HCT116 (cell line): ENCODE measurements around the gene CRIP2. TPM values are rescaled to one million over a fixed set of nuclear protein-coding genes. Genes with fewer than 3 reads are reported as not detected.

Experiments
- ATAC-seq: fragments of 200-7000 bp; cut with Tn5 transposase; 2 replicates; pipeline ENCODE4 v1.9.1; 2020; ENCODE audit warnings: mild to moderate bottlenecking, moderate library complexity
- BruUV-seq: library from RNA; stranded (reverse); fragments of 400-500 nt; replicated peaks from 2 replicates; lab custom pipeline; 2021; lab: Mats Ljungman, UMichigan
- CTCF ChIA-PET: fragments of 300-600 bp; sonication (Branson Sonifier 250); formaldehyde crosslinking; loops from one replicate; lab custom pipeline; 2021; ENCODE audit warnings: antibody characterized with exemption; lab: Charles Lee
- POLR2A ChIA-PET: fragments of 300-600, 350-600 bp; sonication (Branson Sonifier 250); formaldehyde crosslinking; loops from one replicate; lab custom pipeline; 2021; ENCODE audit warnings: antibody characterized with exemption; lab: Charles Lee
- RAD21 ChIA-PET, 2 experiments: fragments of 300-600 bp; sonication (Branson Sonifier 250); formaldehyde crosslinking; loops; one replicate each; lab custom pipeline; 2023; ENCODE audit warnings: low total read pairs in 2 of 2; ENCODE audit not compliant: uncharacterized antibody in 2 of 2, unreplicated experiment in 2 of 2, low non-redundant PET in 1 of 2; lab: Charles Lee
- DNase-seq: peaks from one replicate; pipeline ENCODE4 v3.0.0-alpha.2; 2010; ENCODE audit warnings: low read depth, low spot score
- H2AFZ ChIP-seq: fragments of 200-600 bp; shearing (Covaris generic), sonication (generic); 2 replicates; pipeline ENCODE4 v1.6.1; 2017; ENCODE audit warnings: low read depth, mixed run types, mixed read lengths, antibody characterized with exemption, low read length; ENCODE audit not compliant: poor library complexity, severe bottlenecking
- H3K27ac ChIP-seq: 2 replicates; pipeline ENCODE4 v1.5.1; 2012; ENCODE audit warnings: low read depth, low read length
- H3K27me3 ChIP-seq: fragments of 200-600 bp; sonication (generic); 2 replicates; pipeline ENCODE4 v1.6.1; 2016; ENCODE audit warnings: mixed run types, low read length, mixed read lengths; ENCODE audit not compliant: insufficient read depth
- H3K36me3 ChIP-seq, 2 experiments: fragments of 200-500 bp in 1 of 2; fragments of 200-600 bp in 1 of 2; sonication (Bioruptor generic) in 1 of 2; sonication (generic) in 1 of 2; 2 replicates each; pipeline versions ENCODE4 v1.5.1 to v1.6.1; 2014 to 2016; ENCODE audit warnings: low read length in 2 of 2, inconsistent platforms in 1 of 2, mixed read lengths in 1 of 2, mixed run types in 1 of 2; ENCODE audit not compliant: insufficient read depth in 2 of 2, control insufficient read depth in 1 of 2
- H3K4me1 ChIP-seq, 2 experiments: fragments of 200-600 bp in 1 of 2; sonication (generic) in 1 of 2; 2 replicates each; pipeline versions ENCODE4 v1.5.1 to v1.6.1; 2012 to 2017; ENCODE audit warnings: low read length in 2 of 2, inconsistent platforms in 1 of 2, mild to moderate bottlenecking in 1 of 2, mixed read lengths in 1 of 2, mixed run types in 1 of 2, moderate library complexity in 1 of 2; ENCODE audit not compliant: insufficient read depth in 2 of 2, control insufficient read depth in 1 of 2
- H3K4me2 ChIP-seq: fragments of 200-600 bp; sonication (generic); 2 replicates; pipeline ENCODE4 v1.6.1; 2017; ENCODE audit warnings: mixed run types, low read length, mixed read lengths
- H3K4me3 ChIP-seq, 2 experiments: fragments of 200-600 bp in 1 of 2; sonication (generic) in 1 of 2; replicated peaks in 1 of 2; 2 replicates each; pipeline ENCODE4 v1.5.1; 2011 to 2016; ENCODE audit warnings: low read length in 2 of 2, control low read depth in 1 of 2, low read depth in 1 of 2, mild to moderate bottlenecking in 1 of 2, mixed read lengths in 1 of 2, mixed run types in 1 of 2
- H3K79me2 ChIP-seq: fragments of 200-600 bp; sonication (generic); 2 replicates; pipeline ENCODE4 v1.6.1; 2017; ENCODE audit warnings: mild to moderate bottlenecking, mixed run types, low read length, moderate library complexity, mixed read lengths; ENCODE audit not compliant: insufficient read depth
- H3K9ac ChIP-seq: fragments of 200-600 bp; sonication (generic); 2 replicates; pipeline ENCODE4 v1.6.1; 2016; ENCODE audit warnings: low read length, mixed read lengths
- H3K9me2 ChIP-seq: fragments of 200-600 bp; sonication (generic), shearing (Covaris generic); 2 replicates; pipeline ENCODE4 v1.6.1; 2017; ENCODE audit warnings: mixed run types, mild to moderate bottlenecking, moderate library complexity; ENCODE audit not compliant: insufficient read depth
- H3K9me3 ChIP-seq, 2 experiments: fragments of 200-500 bp in 1 of 2; fragments of 200-600 bp in 1 of 2; sonication (Bioruptor generic) in 1 of 2; sonication (generic) in 1 of 2; 2 replicates each; pipeline ENCODE4 v1.6.1; 2014 to 2017; ENCODE audit warnings: low read length in 2 of 2, mixed read lengths in 2 of 2, inconsistent platforms in 1 of 2, low read depth in 1 of 2, mild to moderate bottlenecking in 1 of 2, mixed run types in 1 of 2, moderate library complexity in 1 of 2; ENCODE audit not compliant: control insufficient read depth in 1 of 2, insufficient read depth in 1 of 2
- H4K20me1 ChIP-seq: fragments of 200-600 bp; sonication (generic), shearing (Covaris generic); 2 replicates; pipeline ENCODE4 v1.6.1; 2017; ENCODE audit warnings: mixed run types, mild to moderate bottlenecking, moderate library complexity; ENCODE audit not compliant: insufficient read depth
- CEBPB ChIP-seq: IDR thresholded peaks from 2 replicates; pipeline ENCODE4 v1.6.1; 2012; ENCODE audit warnings: low read depth
- EGR1 ChIP-seq: IDR thresholded peaks from 2 replicates; pipeline ENCODE4 v1.6.1; 2012; ENCODE audit warnings: low read depth
- ELF1 ChIP-seq: IDR thresholded peaks from 2 replicates; pipeline ENCODE4 v1.6.1; 2012; ENCODE audit warnings: low read depth, borderline replicate concordance
- FOSL1 ChIP-seq: IDR thresholded peaks from 2 replicates; pipeline ENCODE4 v1.6.1; 2012; ENCODE audit warnings: low read depth
- JUND ChIP-seq: IDR thresholded peaks from 2 replicates; pipeline ENCODE4 v1.6.1; 2012
- POLR2A ChIP-seq: IDR thresholded peaks from 2 replicates; pipeline ENCODE4 v1.7.0; 2011; ENCODE audit warnings: borderline replicate concordance; ENCODE audit not compliant: insufficient read depth, insufficient read length; ENCODE audit errors: extremely low read depth
- POLR2AphosphoS5 ChIP-seq: IDR thresholded peaks from 2 replicates; pipeline ENCODE4 v1.6.1; 2011; ENCODE audit warnings: mild to moderate bottlenecking, low read depth, low read length, moderate library complexity
- RAD21 ChIP-seq: IDR thresholded peaks from 2 replicates; pipeline ENCODE4 v1.6.1; 2012; ENCODE audit warnings: low read depth, mild to moderate bottlenecking
- SIN3A ChIP-seq: IDR thresholded peaks from 2 replicates; pipeline ENCODE4 v1.6.1; 2012; ENCODE audit warnings: low read depth
- SP1 ChIP-seq: IDR thresholded peaks from 2 replicates; pipeline ENCODE4 v1.6.1; 2012; ENCODE audit warnings: low read depth
- SRF ChIP-seq: IDR thresholded peaks from 2 replicates; pipeline ENCODE4 v1.6.1; 2012; ENCODE audit warnings: low read depth
- TCF7L2 ChIP-seq: IDR thresholded peaks from 2 replicates; pipeline ENCODE4 v1.7.0; 2011; ENCODE audit warnings: borderline replicate concordance, inconsistent platforms; ENCODE audit not compliant: insufficient read depth, insufficient read length; ENCODE audit errors: extremely low read depth
- YY1 ChIP-seq: IDR thresholded peaks from 2 replicates; pipeline ENCODE4 v1.6.1; 2011; ENCODE audit warnings: low read length, low read depth, moderate library complexity, mild to moderate bottlenecking; ENCODE audit not compliant: insufficient replicate concordance; ENCODE audit errors: extremely low read depth
- ZNF274 ChIP-seq: fragments of 200-500 bp; sonication (Bioruptor generic); IDR thresholded peaks from 2 replicates; pipeline ENCODE4 v1.6.1; 2014; ENCODE audit warnings: mild to moderate bottlenecking, low read depth, low read length, inconsistent platforms
- intact Hi-C: fragments of 100-400 bp; cut with micrococcal nuclease; formaldehyde crosslinking; loops from 2 replicates; pipeline ENCODE4 v1.10.0; 2022
- total RNA-seq: library from RNA; stranded (reverse); gene quantifications from one replicate; pipeline ENCODE4 v1.2.1, GENCODE V29; 2021; ENCODE audit not compliant: unreplicated experiment
- TF ChIP-seq, protein P1 (sequence below): IDR thresholded peaks from 2 replicates; pipeline ENCODE4 v1.6.1; 2012
- TF ChIP-seq, protein P2 (sequence below): IDR thresholded peaks from 2 replicates; pipeline ENCODE4 v1.6.1; 2012
- TF ChIP-seq, protein P3 (sequence below): IDR thresholded peaks from 2 replicates; pipeline ENCODE4 v1.6.1; 2011; ENCODE audit warnings: mild to moderate bottlenecking, low read length, moderate library complexity; ENCODE audit not compliant: insufficient replicate concordance; ENCODE audit errors: extremely low read depth
- TF ChIP-seq, protein P4 (sequence below), 3 experiments: fragments of 200-600 bp in 1 of 3; sonication (generic) in 1 of 3; IDR thresholded peaks in 2 of 3; conservative IDR thresholded peaks in 1 of 3; 2 replicates each; pipeline ENCODE4 v1.5.1; 2012 to 2017; ENCODE audit warnings: low read depth in 2 of 3, low read length in 2 of 3, antibody characterized with exemption in 1 of 3, borderline replicate concordance in 1 of 3, control low read depth in 1 of 3, mild to moderate bottlenecking in 1 of 3, mixed read lengths in 1 of 3, mixed run types in 1 of 3, moderate library complexity in 1 of 3; ENCODE audit not compliant: insufficient read depth in 1 of 3

CRIP2 gene
- total RNA-seq, 1 experiment from 2014 or later = 31.1 TPM

DNA sequence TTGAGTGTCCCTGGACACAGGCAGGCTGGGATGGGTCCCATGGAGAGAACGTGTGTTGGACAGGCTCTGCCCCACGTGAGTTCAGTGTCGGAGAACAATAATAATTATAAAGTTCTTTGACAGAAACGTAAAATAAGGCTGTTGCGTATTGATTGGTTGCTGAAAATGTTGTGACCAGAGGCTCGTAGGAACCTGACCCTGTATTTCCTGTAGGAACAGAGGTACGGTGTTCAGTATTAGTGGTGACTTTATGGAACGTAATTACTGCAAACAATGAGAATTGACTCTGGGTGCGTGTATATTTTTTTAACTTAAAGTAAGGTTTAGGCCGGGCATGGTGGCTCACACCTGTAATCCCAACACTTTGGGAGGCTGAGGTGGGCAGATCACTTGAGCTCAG, 47.2 kb upstream of the CRIP2 start:
- H2AFZ ChIP-seq = no peak overlapping the region
- H3K4me3 ChIP-seq = no peak overlapping the region
- intact Hi-C loops = no loop called here
- no peaks in the 10 kb centered on the region for H3K9me3 ChIP-seq
- no peaks in the 10 kb centered on the region for H3K9me2 ChIP-seq
- peaks cover 19% of the 10 kb centered on the region for H4K20me1 ChIP-seq
- BruUV-seq = no TSS peak
- peaks cover 92% of the 10 kb centered on the region for H3K79me2 ChIP-seq
- H3K36me3 ChIP-seq = peaks cover 4 to 9% of the 10 kb centered on the region in 2 experiments; a peak in 3 of 4 replicates
- DNase-seq (no peak), ATAC-seq (no peak)
- H3K4me2 ChIP-seq = no peak overlapping the region
- H3K27me3 ChIP-seq = no peaks in the 10 kb centered on the region
- ChIA-PET CTCF (no interaction called here), RAD21 (no interaction called here), POLR2A (no interaction called here)
- no peak overlapping the region for H3K27ac ChIP-seq
- no peak for TF ChIP-seq JUND
- H3K4me1 ChIP-seq = peaks cover 20 to 38% of the 10 kb centered on the region in 2 experiments
- H3K9ac ChIP-seq = no peak overlapping the region

DNA sequence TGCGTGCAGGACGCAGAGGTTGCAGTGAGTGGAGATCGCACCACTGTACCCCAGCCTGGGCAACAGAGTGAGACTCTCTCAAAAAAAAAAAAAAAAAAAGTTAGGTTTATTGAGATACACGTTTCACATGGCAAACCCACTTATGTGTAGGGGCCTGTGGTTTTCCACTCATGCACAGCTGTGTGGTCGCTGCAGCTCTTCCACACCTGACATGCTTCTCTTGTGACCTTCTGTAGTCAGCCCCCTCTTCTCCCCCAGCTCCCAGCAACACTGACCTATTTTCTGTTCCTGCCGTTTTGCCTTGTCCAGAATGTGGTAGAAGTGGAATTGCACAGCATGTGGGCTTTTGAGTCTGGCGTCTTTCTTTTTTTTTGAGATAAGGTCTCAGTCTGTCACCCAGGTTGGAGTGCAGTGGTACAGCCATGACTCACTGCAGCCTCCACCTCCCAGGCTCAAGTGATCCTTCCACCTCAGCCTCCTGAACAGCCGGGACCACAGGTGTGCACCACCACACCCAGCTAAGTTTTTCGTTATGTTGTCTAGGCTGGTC, 46.6 kb upstream of the CRIP2 start:
- BruUV-seq = no TSS peak
- Histone ChIP-seq H2AFZ (no peak overlapping the region), H3K4me3 (no peak overlapping the region), H3K4me2 (no peak overlapping the region), H3K27me3 (no peaks in the 10 kb centered on the region), H3K4me1 (peaks cover 20 to 38% of the 10 kb centered on the region in 2 experiments), H3K9ac (no peak overlapping the region), H3K79me2 (peaks cover 92% of the 10 kb centered on the region), H3K9me2 (no peaks in the 10 kb centered on the region), H3K9me3 (no peaks in the 10 kb centered on the region), H4K20me1 (peaks cover 19% of the 10 kb centered on the region), H3K36me3 (peaks cover 6 to 11% of the 10 kb centered on the region in 2 experiments; a peak in 3 of 4 replicates), H3K27ac (no peak overlapping the region)
- ChIA-PET POLR2A (no interaction called here), CTCF (no interaction called here), RAD21 (no interaction called here)
- DNase-seq (no peak), ATAC-seq (no peak)
- intact Hi-C loops = no loop called here
- TF ChIP-seq CEBPB (no peak), SRF (no peak), YY1 (no peak), RAD21 (no peak), POLR2AphosphoS5 (no peak), SP1 (no peak), SIN3A (no peak), ZNF274 (no peak), JUND (no peak), TCF7L2 (no peak), FOSL1 (no peak), ELF1 (no peak), EGR1 (no peak), POLR2A (no peak)
- TF ChIP-seq, protein P1, sequence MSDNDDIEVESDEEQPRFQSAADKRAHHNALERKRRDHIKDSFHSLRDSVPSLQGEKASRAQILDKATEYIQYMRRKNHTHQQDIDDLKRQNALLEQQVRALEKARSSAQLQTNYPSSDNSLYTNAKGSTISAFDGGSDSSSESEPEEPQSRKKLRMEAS = no peak
- TF ChIP-seq, protein P2, sequence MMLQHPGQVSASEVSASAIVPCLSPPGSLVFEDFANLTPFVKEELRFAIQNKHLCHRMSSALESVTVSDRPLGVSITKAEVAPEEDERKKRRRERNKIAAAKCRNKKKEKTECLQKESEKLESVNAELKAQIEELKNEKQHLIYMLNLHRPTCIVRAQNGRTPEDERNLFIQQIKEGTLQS = no peak
- TF ChIP-seq, protein P3, sequence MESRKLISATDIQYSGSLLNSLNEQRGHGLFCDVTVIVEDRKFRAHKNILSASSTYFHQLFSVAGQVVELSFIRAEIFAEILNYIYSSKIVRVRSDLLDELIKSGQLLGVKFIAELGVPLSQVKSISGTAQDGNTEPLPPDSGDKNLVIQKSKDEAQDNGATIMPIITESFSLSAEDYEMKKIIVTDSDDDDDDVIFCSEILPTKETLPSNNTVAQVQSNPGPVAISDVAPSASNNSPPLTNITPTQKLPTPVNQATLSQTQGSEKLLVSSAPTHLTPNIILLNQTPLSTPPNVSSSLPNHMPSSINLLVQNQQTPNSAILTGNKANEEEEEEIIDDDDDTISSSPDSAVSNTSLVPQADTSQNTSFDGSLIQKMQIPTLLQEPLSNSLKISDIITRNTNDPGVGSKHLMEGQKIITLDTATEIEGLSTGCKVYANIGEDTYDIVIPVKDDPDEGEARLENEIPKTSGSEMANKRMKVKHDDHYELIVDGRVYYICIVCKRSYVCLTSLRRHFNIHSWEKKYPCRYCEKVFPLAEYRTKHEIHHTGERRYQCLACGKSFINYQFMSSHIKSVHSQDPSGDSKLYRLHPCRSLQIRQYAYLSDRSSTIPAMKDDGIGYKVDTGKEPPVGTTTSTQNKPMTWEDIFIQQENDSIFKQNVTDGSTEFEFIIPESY = no peak
- TF ChIP-seq, protein P4, sequence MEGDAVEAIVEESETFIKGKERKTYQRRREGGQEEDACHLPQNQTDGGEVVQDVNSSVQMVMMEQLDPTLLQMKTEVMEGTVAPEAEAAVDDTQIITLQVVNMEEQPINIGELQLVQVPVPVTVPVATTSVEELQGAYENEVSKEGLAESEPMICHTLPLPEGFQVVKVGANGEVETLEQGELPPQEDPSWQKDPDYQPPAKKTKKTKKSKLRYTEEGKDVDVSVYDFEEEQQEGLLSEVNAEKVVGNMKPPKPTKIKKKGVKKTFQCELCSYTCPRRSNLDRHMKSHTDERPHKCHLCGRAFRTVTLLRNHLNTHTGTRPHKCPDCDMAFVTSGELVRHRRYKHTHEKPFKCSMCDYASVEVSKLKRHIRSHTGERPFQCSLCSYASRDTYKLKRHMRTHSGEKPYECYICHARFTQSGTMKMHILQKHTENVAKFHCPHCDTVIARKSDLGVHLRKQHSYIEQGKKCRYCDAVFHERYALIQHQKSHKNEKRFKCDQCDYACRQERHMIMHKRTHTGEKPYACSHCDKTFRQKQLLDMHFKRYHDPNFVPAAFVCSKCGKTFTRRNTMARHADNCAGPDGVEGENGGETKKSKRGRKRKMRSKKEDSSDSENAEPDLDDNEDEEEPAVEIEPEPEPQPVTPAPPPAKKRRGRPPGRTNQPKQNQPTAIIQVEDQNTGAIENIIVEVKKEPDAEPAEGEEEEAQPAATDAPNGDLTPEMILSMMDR (IDR thresholded peaks at IDR 0.05 in 2 of 3, conservative IDR thresholded peaks at IDR 0.05 in 1 of 3; ENCODE audit: borderline replicate concordance in 1 of 3, insufficient read depth in 1 of 3, low read depth in 2 of 3, low read length in 2 of 3) = no peak
